HG02759 (cell line): ENCODE results near the gene LGMN.
"Not testable (repeated sequence)": the region's sequence is repeated elsewhere in the genome, so short reads cannot be mapped to it uniquely, and the experiment has no call there.

Experiments
- ATAC-seq: cut with Tn5 transposase; IDR thresholded peaks from one replicate; pipeline ENCODE4 v1.9.1; 2021; ENCODE audit warnings: mild to moderate bottlenecking, moderate library complexity; ENCODE audit not compliant: unreplicated experiment

LGMN gene

DNA sequence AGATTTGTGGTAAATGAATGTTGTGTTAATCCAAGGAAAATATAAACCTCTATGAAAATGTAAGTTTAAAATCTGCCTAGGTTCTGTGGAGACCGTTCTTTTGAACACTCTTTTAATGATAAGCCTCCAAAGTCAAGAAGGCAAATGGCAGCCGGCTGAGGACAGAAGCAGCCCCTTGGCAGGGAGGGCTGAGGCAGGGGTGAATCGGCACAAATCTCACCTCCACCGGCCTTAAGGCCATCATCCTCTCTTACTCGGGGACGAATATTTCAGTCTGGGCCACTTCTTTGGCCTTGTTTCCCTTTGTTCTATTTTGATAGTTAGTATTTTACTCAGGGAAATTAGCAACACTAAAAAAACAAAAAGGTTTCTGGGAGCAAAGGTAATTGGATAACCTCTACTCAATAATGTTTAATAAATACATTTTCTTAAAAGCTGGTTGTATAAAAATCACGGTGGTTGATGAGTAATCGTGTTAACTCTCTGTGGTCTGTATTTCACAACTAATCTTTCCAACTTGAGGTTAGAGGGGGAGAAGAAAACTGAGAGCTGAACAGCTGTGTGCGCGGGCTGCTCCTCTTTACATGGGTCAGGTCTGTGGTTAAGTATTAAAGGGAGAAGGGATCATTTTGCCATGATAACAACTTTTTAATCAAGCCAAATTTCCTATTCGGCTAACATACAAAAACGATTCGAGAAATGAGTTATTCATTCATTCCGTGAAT, 18.6 kb downstream of the LGMN start:
- ATAC-seq, result peak; percentile 63

- ATAC-seq, result peak; percentile 76
Observed at GRCh38 chr14:92728759-92729364, 19.6 kb downstream of the LGMN start.

- no peak for ATAC-seq
Observed at GRCh38 chr14:92726933-92727262, 21.5 kb downstream of the LGMN start.

GRCh38 chr14:92726135-92726932, 22.1 kb downstream of the LGMN start:
- ATAC-seq, result no peak

DNA sequence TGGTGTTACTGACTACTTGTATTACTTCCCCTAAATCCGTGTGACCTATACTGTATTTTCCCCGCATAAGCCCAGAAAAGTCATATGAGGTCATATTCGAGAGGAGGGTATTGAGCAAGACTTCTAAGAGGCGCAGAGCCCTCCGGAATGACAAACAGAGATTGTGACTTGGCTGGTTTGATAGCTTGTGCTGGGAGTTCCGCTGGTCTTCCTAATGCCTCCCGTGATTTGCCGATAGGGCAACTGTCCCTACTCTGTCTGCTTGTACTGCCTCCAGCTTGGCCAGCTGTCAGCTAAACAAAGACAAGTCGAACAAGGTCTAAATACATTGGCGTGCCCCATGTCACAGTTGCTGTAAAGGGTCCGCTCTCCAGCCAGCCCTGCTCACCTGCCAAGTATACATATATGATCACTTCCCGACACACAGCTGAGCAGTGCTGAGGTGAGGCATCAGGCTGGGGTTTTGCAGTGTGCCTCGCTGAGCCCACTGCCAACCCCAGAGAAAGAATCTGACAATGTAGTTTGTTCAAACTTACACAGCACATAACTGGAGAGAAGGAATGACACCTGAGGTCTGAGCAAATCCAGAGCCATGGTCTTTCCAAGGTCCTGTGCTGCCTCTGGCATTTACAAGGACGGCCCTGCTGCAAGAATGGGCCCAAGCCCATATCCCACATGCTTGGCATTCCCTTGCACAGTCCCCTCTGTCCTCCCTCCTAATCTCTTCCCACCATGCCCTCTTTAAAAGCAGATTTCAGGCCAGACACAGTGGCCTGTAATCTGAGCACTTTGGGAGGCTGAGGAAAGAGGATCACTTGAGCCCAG, 23.7 kb downstream of the LGMN start:
- no peak for ATAC-seq

DNA sequence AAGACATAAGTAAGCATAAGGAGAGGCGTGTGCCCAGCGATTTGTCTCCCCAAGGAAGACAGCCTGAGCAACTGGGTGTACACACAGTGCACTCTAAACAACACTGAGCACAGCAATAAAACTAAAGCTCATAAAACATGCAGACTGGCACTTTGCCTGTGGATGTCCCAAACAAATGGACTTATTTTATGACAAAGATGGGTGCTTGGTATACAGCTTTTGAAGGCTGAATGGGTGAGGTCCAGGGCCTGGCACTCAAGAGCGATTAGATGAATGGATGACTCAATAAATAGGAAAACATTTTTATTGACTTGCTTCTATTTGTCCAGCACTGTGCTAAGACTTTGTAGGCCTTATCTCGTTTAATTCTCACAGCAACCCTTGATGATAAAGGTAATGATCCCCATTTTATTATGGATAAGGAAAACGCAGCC, 28.5 kb downstream of the LGMN start:
- no peak for ATAC-seq

DNA sequence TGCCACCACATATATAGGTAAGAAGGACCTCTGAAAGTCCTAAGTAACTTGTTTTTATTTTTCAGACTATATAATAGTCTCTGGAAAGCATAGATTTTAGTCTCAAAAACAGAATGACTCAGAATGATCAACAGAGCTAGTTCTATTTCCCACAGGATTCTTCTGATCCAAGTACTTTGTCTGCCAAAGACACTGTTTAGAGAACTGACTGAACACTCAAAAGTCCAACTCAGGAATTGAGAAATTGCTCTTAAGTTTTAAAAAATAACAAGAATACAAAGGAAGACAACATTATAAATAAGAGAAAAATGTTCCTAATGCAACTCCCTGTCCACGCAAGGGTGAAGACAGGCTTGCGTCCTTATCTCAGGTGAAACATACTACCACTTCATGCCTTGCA, 29.0 kb downstream of the LGMN start:
- no peak for ATAC-seq

DNA sequence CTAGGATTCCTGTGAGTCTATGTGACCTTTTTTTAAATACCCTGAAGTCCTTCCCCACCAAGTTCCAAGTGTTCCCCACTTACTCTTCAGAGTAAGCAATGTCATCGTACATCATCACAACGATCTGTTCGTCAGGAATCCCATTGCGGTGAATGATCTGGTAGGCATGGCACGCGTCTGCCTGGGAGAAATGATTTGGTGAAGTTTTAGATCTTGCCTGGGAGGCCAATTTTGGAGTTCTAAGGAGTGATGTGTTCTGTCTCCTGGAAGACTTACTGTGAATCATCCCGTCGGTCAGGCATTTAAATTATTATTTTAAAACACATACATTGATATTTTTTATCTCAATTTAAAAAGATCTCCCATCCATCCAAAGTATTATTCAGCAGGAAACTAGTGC, 29.8 kb downstream of the LGMN start:
- ATAC-seq, result no peak

- no peak for ATAC-seq
Observed at GRCh38 chr14:92717571-92718042, 30.8 kb downstream of the LGMN start.

GRCh38 chr14:92716131-92716530, 32.3 kb downstream of the LGMN start:
- ATAC-seq, result no peak

- not testable (repeated sequence) for ATAC-seq
Observed at GRCh38 chr14:92714739-92715307, 33.6 kb downstream of the LGMN start.

DNA sequence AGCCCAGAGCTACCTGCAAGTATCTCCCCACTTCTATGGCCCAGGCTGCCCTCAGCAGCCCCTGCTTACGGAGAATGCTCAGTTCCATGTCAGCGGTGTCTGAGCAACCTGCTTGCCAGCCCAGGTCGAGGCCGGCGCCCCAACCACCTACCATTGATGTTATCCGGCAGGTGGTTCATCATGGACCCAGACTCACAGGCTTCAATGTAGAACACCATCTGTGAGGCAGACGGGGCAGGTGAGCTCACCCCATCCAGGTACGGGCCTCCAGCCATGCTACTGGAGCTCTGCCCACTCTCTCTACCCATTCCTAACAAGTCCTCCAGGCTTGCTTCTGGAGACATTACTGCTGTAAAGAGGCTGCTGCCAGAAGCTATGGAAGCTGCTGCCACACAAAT, 35.8 kb downstream of the LGMN start:
- ATAC-seq, result no peak

GRCh38 chr14:92711976-92712653, 36.3 kb downstream of the LGMN start:
- no peak for ATAC-seq

DNA sequence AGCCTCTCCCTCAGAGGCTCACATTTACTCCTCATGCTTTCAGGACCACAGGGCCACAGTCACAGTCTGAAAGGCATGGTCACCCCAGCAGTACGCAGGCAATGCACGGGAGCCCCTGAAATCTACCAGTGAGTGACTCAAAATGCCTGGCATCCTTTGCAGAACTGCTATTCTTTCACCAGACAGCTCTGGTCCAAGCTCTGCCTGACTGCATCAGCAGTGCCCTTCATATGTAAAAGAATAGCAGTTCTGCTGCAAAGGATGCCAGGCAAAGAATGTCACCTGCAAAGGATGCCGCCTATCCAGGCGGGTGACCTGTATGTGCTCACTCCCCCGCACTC, 38.5 kb downstream of the LGMN start:
- ATAC-seq, result no peak

DNA sequence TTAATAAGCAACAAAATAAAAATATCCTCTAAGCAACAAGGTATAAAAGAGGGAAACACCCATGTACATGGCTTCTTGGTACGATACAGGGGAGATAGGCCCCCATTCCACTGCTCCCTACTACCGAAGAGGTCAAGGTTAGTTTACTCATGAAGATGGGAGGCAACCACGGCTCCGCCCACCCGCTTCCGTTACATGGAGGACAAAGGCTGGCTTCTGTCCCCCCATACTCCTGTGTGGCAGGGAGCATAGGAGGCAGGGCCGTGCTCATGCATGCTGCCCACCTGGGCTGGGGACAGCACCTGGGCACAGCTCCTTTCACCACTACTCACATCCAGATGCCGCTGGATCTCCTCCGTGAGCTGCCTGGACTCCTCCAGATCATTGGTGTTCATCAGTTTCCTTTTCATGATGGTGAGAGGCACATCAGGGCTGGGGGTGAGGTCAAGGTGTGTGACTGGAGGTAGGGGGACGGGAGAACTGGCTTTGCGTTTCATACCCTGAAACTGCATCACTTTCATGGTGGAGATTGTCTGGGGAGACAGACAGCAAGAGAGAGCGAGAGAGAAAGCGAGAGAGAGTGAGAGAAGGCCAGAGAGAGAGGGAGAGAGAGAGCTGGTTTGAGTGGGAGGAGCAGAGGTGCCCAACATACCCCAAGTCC, 39.0 kb downstream of the LGMN start:
- ATAC-seq, result no peak

DNA sequence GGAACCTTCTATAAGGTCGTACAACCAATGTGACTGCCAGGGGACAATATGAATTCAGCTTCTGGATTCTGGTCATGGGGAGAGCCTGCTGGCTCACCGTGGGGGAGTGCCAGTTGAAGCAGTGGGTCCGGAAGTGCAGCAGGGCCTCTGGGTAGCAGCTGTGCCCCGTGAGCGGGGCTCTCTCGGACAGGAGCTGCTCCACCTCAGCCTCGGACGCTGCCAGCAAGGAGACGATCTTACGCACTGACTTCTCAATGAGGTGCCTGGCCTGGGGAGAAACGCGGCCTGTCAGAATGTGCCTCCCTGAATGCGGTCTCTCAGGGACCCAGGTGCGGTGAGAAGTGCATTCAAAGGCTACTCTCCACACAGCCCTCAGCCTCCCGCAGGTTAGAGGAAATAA, 42.0 kb downstream of the LGMN start:
- no peak for ATAC-seq

- no peak for ATAC-seq
Observed at GRCh38 chr14:92704821-92705220, 43.6 kb downstream of the LGMN start.

DNA sequence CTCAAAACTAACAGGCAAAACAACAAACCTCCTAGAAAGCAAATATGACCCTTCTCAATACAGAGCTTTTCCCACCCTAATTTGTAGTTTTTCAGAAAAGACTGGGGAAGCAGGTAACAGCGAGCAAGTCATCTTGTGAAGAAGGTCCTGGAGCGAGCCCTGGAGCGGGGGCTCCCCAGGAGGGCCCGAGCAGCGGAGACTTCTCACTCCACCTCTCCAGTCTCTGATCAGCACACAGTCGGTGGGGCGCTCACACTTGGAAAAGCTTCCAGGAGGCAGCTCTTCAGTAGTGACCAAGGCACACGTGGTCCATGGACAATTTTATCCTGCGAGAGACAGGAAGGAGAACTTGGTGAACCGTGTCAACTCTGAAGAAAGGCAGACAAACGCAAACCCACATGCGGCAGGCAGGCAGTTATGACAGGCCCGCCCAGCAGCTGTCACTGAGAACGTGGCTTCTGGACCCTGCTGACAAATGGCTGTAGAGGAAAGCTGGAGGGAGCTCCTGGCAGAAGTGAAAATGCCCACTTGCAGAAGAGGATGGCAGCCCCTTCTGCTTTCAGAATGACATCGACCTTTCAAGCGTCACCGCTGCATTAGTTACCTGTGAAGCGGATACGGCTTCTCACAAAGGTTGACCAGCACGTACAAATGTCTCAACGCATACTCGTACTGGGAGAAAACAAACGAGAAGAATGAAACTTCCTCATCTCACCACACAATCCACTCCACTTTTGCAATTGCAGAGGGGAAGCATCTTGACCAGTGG, 44.2 kb downstream of the LGMN start:
- peak; percentile 95 for ATAC-seq

DNA sequence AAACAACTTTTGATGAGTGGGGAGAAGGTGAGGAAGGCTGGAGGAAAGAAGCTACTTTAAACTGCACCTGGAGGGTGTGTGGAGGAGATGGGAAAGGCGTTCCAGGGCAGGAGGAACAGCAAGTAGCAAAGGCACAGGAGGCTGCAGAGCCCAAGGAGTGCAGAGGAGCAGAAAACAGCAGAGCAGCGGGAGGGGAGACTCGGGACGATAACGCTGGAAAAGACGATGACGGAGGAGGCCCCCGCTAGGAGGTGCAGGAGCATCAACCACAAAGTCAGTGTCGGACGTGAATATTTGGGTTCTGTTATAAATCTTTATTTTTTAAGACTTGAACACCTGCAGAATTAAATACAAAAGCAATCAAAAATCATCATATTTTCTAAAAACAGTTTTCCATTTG, 44.9 kb downstream of the LGMN start:
- no peak for ATAC-seq
